Activated CD4-positive, CD25-positive, alpha-beta regulatory T cell treated with anti-CD3 and anti-CD28 coated beads, Interleukin-2, amount 50 U/mL, for 24 hours (primary cell): Measurements from ENCODE around the gene DLG2.

Source experiments
- ATAC-seq, 2 donors: fragments of 150-1000 bp; cut with Tn5 transposase; one replicate each; pipeline ENCODE4 v1.10.0; 2021; ENCODE audit warnings: mild to moderate bottlenecking in 1 of 2, moderate library complexity in 1 of 2

The DLG2 gene

GRCh38 chr11:83956119-83956697 lies 1670.9 kb downstream of the DLG2 start:
- ATAC-seq, result no peak

GRCh38 chr11:83954780-83955179 lies 1672.4 kb downstream of the DLG2 start:
- no peak for ATAC-seq

- ATAC-seq, result no peak
These were observed 1675.6 kb downstream of the DLG2 start for GRCh38 chr11:83951521-83951920.

GRCh38 chr11:83948200-83948599 lies 1678.9 kb downstream of the DLG2 start:
- no peak for ATAC-seq

GRCh38 chr11:83945976-83946375 lies 1681.2 kb downstream of the DLG2 start:
- no peak for ATAC-seq

DNA sequence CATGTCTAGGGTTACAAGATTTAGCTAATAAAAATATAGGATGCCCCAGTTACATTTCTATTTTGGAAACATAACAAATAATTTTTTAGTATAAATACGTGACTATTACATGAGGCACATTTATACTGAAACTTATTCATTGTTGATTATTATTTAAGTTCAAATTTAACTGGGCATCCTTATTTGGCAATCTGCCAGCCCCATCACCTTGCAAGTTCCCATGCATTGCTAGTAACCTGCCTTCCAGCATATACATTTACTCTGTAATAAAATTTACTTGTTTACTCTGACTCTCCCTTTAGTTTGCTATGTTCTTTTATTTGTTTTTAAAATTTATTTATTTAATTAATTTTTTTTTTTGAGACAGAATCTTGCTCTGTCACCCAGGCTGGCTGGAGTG lies 1686.1 kb downstream of the DLG2 start:
- no peak for ATAC-seq

DNA sequence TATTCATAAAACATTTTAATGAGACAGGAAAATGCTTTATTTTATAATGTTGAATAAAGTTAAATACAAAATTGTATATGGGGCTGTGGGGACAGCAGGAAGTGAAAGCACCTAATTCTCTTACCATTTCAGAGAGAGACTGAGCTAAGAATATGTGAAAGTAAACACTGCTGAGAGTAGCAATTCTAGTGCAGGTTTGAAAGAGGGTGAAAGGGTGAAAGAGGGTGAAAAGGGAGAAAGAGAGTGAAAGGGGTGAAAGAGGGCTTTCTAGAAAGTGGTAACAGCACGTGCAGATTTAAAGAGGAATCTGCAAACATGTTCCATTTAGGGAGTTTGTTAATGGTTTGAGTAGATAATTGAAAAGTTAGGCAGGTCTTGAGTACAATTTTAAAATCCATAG lies 1689.0 kb downstream of the DLG2 start:
- ATAC-seq, result no peak

DNA sequence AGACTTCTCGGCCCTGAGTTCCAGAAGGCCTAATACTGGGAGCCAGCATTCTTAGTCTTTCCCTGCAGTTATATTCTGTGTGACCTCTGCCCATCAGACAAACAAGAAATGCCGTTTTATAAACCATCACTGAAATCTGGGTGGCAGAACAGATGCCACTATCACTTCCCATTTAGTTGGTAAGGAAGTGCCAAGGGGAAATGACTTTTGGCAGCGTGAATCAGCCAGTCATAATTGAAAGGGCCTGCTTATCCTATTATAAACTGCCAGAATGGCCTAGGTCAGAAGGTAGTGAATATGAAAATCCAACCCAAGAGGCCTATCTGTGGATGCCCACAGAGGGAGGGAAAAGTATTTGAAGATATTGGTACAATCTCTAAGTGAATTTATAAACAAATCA lies 1694.1 kb downstream of the DLG2 start:
- ATAC-seq, result no peak

DNA sequence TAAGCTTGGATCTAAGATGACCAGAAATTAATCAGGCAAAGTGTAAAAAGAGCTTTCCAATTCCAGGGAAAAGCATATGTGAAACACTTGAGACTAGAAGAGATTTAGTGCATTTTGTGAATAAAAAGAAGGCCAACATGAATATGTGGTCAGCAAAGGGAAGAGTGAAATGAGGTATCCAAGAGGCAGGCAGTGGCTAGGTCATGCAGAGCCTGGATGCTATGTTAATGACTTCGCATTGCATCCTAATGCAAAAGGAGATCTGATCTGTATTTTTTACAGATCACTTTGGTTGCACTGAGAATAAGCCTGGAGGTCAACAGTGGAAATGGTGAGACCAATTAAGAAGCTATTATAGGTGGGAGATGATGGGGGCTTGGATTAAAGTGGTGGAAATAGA lies 1699.7 kb downstream of the DLG2 start:
- ATAC-seq, result no peak

DNA sequence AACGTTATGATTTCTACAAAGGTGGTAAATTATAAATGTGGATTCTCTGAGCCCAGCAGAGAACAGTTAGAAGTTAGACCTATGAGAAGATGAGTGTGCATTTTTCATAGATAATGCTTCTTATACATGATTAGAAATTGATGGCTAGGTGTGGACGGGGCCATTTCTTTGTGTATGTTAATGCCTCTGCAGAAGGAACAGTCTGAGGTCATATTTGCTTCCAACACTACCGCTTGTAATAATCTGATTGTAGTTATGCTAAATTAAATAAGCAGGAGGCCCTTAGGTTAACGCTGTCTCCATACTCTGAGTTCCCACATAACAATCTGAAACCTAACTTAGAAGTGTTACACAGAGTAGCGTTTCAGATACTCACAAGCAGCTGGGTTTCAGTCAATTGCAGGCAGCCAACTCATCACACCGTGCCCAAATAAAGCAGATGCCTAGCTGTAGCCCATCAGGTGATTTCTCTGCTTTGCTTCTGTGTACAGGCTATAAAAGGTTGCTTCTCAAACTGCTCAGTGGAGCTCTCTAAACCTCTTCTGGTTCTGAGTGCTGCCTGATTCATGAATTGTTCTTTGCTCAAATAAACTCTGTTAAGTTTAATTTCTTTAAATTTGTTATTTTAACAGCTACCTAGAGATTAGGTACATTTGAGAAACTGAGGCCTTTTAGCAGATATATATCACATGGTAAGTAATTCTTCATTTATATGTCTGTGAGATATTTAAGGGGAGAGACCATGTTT lies 1702.2 kb downstream of the DLG2 start:
- ATAC-seq, result no peak

DNA sequence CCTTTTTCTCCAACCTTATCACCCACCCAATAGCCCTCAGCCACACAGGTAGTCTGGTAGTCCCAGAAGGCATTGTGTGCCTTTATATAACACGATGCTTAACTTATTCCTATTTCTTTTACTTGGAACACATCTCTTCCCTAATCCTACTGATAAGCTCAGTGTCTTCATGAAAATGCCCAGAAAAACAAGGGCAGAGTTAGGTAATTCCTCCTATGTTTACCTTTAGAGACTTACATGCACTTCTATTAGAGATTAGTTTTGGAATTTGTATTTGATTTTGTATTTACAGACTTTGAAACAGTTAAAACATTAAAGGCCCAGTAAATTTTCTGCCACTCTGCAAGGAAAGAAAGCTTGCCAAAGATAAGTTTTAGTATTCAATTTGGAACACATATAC lies 1703.2 kb downstream of the DLG2 start:
- no peak for ATAC-seq

- ATAC-seq, result no peak
These were observed 1704.2 kb downstream of the DLG2 start for GRCh38 chr11:83922953-83923352.

DNA sequence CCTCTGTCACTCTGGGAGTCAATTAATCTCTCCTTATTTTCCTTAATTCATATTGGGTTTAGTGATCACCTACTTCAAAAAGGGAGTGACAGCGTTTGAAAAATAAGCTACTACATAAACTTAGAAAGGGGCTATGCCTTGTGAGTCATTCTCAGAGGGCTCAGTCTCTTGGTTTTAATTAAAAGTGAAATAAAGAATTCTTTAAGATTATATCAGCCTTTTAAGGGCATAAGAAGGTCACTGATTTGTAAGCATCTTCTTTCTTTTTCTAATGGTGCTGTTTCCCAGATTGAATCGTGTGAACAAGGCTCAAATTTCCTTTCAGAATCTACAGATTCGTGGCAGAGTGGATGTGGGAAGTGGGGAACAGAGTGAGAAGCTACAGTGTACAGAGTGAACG lies 1704.8 kb downstream of the DLG2 start:
- ATAC-seq, result no peak

GRCh38 chr11:83921447-83922192 lies 1705.5 kb downstream of the DLG2 start:
- ATAC-seq, result no peak

DNA sequence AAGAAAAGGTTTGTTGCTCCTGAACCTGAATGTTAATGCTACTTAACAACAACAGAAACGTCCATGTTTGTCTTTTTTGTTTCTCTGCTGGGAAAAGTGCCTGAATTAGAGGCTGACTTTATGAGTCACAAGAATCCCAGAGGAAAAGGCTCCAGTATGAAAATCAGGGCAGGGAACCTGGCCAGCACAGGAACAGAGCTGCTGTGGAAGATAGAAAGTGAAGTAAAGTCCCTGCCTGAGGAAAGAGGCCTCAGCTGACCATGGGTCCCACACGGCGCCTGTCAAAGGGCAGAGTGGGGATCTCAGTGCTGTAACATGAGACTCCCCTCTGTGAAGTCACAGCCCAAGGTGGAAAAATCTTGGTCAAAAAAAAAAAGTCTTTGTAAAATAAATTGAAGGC lies 1708.7 kb downstream of the DLG2 start:
- ATAC-seq, result no peak

- no peak for ATAC-seq
These were observed 1712.1 kb downstream of the DLG2 start for GRCh38 chr11:83914995-83915394.

GRCh38 chr11:83909579-83910534 lies 1717.3 kb downstream of the DLG2 start:
- no peak for ATAC-seq

GRCh38 chr11:83908298-83908856 lies 1718.8 kb downstream of the DLG2 start:
- no peak for ATAC-seq

DNA sequence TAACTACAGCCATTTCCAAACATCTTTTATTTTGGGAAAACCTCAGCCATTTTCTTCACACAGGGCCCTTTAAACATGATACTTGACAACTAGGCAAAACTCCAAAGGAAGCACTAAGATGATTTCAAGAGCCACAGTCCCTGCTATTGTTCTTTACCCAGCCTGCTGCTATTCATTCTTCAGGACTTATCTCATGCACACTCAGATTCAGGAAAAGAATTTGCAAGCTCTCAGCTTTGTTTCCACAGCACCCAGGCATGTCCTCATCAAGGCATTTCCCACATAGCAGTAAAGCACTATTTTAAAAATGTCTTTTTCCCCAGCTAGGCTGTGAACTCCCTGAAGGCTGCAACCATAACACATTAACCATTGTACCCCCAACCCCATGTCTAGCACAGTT lies 1731.6 kb downstream of the DLG2 start:
- ATAC-seq, result no peak

- no peak for ATAC-seq
These were observed 1745.7 kb downstream of the DLG2 start for GRCh38 chr11:83881428-83881827.

DNA sequence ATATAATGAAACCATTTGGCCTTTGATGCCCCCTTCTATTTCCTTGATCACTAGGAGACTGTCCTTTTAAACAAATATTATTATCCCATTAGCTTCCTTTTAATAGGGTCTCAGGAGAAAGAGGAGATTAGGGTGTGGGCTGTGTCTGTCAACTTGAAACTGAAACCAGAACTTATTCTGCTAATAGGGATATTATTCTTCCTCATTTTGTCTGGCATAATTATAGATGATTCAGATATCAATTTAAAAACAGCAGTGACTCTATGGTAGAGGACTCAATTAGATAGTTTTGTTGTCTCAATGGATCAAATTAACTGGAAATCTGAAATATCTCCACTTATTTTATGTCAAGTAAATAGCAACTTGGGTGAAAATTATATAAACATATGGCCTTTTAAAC lies 1756.1 kb downstream of the DLG2 start:
- no peak for ATAC-seq

GRCh38 chr11:83866655-83867054 lies 1760.5 kb downstream of the DLG2 start:
- ATAC-seq, result no peak
